T-cell (primary cell): Measurements from ENCODE around the gene PLCG2. TPM values are rescaled to one million over a fixed set of nuclear protein-coding genes. Genes with fewer than 3 reads are reported as not detected.
"Not testable (repeated sequence)": the region's sequence is repeated elsewhere in the genome, so short reads cannot be mapped to it uniquely, and the experiment has no call there.

Experiments
- ATAC-seq, 4 experiments: fragments of 200-7000 bp in 3 of 4; fragments of 150-1000 bp in 1 of 4; cut with Tn5 transposase; replicated peaks in 1 of 4; 1 replicate in 3 of 4; 2 replicates in 1 of 4; pipeline ENCODE4 v1.10.0; 2021; ENCODE audit warnings: moderate library complexity in 3 of 4, mild to moderate bottlenecking in 2 of 4, moderate number of reproducible peaks in 1 of 4
- CTCF ChIA-PET, 2 donors: fragments of 300-600 bp; sonication (Branson Sonifier 250); formaldehyde crosslinking; loops; one replicate each; lab custom pipeline; 2022; ENCODE audit warnings: antibody characterized with exemption in 2 of 2; lab: Charles Lee
- POLR2A ChIA-PET, 2 donors: fragments of 300-600 bp; sonication (Branson Sonifier 250); formaldehyde crosslinking; loops; one replicate each; lab custom pipeline; 2022; ENCODE audit warnings: antibody characterized with exemption in 2 of 2; lab: Charles Lee
- DNase-seq, 35 experiments: peaks; one replicate each; pipeline versions ENCODE4 v3.0.0 to v3.0.0-alpha.2; 2013 to 2023
- H3K27ac ChIP-seq: one replicate; pipeline ENCODE4 v1.5.1; 2013; ENCODE audit warnings: low read length
- H3K27me3 ChIP-seq, 2 experiments: replicated peaks in 1 of 2; 1 replicate in 1 of 2; 2 replicates in 1 of 2; pipeline versions ENCODE4 v1.6.1 to v1.7.0; 2013; ENCODE audit warnings: low read length in 1 of 2, mixed read lengths in 1 of 2; ENCODE audit not compliant: control insufficient read depth in 2 of 2, insufficient read depth in 2 of 2; ENCODE audit errors: extremely low read depth in 1 of 2
- H3K36me3 ChIP-seq, 2 donors: 1 replicate in 1 of 2; 2 replicates in 1 of 2; pipeline versions ENCODE4 v1.6.1 to v1.7.0; 2013; ENCODE audit warnings: low read length in 1 of 2; ENCODE audit not compliant: control insufficient read depth in 2 of 2, insufficient read depth in 1 of 2; ENCODE audit errors: extremely low read depth in 1 of 2
- H3K4me1 ChIP-seq, 2 experiments: 1 replicate in 1 of 2; 2 replicates in 1 of 2; pipeline versions ENCODE4 v1.6.1 to v1.7.0; 2013; ENCODE audit warnings: low read length in 2 of 2, mixed read lengths in 1 of 2; ENCODE audit not compliant: insufficient read depth in 2 of 2, control insufficient read depth in 1 of 2; ENCODE audit errors: extremely low read depth in 1 of 2
- H3K4me3 ChIP-seq, 2 donors: 1 replicate in 1 of 2; 2 replicates in 1 of 2; pipeline versions ENCODE4 v1.5.1 to v1.7.0; 2013; ENCODE audit warnings: mild to moderate bottlenecking in 2 of 2, low read length in 1 of 2, moderate library complexity in 1 of 2; ENCODE audit not compliant: control insufficient read depth in 1 of 2; ENCODE audit errors: extremely low read depth in 1 of 2
- H3K9me3 ChIP-seq: 2 replicates; pipeline ENCODE4 v1.7.0; 2013
- H3K27ac Mint-ChIP-seq, 2 donors: one replicate each; pipeline ENCODE4 v1.8.0; 2020 to 2021; ENCODE audit warnings: mild to moderate bottlenecking in 2 of 2, mixed read lengths in 2 of 2
- H3K27me3 Mint-ChIP-seq, 2 donors: one replicate each; pipeline ENCODE4 v1.8.0; 2021 to 2022; ENCODE audit warnings: mixed read lengths in 2 of 2
- H3K36me3 Mint-ChIP-seq: one replicate; pipeline ENCODE4 v1.8.0; 2021; ENCODE audit warnings: mixed read lengths
- H3K4me1 Mint-ChIP-seq, 3 donors: one replicate each; pipeline ENCODE4 v1.8.0; 2020 to 2022; ENCODE audit warnings: mixed read lengths in 3 of 3, mild to moderate bottlenecking in 1 of 3
- H3K4me3 Mint-ChIP-seq, 3 donors: one replicate each; pipeline ENCODE4 v1.8.0; 2020 to 2022; ENCODE audit warnings: mild to moderate bottlenecking in 3 of 3, mixed read lengths in 3 of 3, moderate library complexity in 3 of 3
- H3K9me3 Mint-ChIP-seq, 3 donors: one replicate each; pipeline ENCODE4 v1.8.0; 2020 to 2022; ENCODE audit warnings: mixed read lengths in 3 of 3
- WGBS: methylation state at CpG from one replicate; pipeline ENCODE4 v1.1.5; 2013; ENCODE audit warnings: missing lambda C conversion rate; ENCODE audit not compliant: insufficient coverage; 5-methylcytosine and 5-hydroxymethylcytosine counted together
- total RNA-seq, 35 experiments: library from RNA in 6 of 35; stranded (reverse) in 6 of 35; fragments of 120-200 nt in 1 of 35; gene quantifications; one replicate each; pipeline versions ENCODE4 v1.2.1 to v1.2.4 and lab custom pipeline; 2013 to 2026

The PLCG2 gene
- total RNA-seq, 5 donors from 2014 or later (not counting 1 experiment from before 2014, with no cell fraction given): 7.5 to 27.1 (median 12.1) TPM

GRCh38 chr16:81929841-81930240 lies 150.8 kb downstream of the PLCG2 start:
- no peak overlapping the region for H3K27ac Mint-ChIP-seq
- POLR2A ChIA-PET: no interaction called here
- Histone ChIP-seq H3K4me3 (no peak overlapping the region), H3K4me1 (peaks cover 0 to 3% of the 10 kb centered on the region in 2 experiments), H3K27ac (no peak overlapping the region), H3K9me3 (no peaks in the 10 kb centered on the region), H3K27me3 (no peaks in the 10 kb centered on the region), H3K36me3 (no peaks in the 10 kb centered on the region)
- no peaks in the 10 kb centered on the region for H3K9me3 Mint-ChIP-seq
- no peaks in the 10 kb centered on the region for H3K36me3 Mint-ChIP-seq
- CTCF ChIA-PET: no interaction called here
- H3K27me3 Mint-ChIP-seq: no peaks in the 10 kb centered on the region
- H3K4me3 Mint-ChIP-seq: no peak overlapping the region
- ATAC-seq: no peak
- H3K4me1 Mint-ChIP-seq: peaks cover 0 to 6% (median 0%) of the 10 kb centered on the region in 3 donors
- DNase-seq: no peak

- no peaks in the 10 kb centered on the region for H3K27me3 Mint-ChIP-seq
- no peak overlapping the region for H3K4me3 ChIP-seq
- H3K9me3 Mint-ChIP-seq: no peaks in the 10 kb centered on the region
- ATAC-seq: no peak
- 85% methylated on average over 4 of the region's 5 CpGs for WGBS
- CTCF ChIA-PET: no interaction called here
- POLR2A ChIA-PET: no interaction called here
- no peak overlapping the region for H3K27ac ChIP-seq
- no peaks in the 10 kb centered on the region for H3K9me3 ChIP-seq
- H3K27me3 ChIP-seq: no peaks in the 10 kb centered on the region
- H3K4me1 Mint-ChIP-seq: peaks cover 0 to 6% (median 0%) of the 10 kb centered on the region in 3 donors
- peaks cover 0 to 3% of the 10 kb centered on the region in 2 experiments for H3K4me1 ChIP-seq
- H3K4me3 Mint-ChIP-seq: no peak overlapping the region
- H3K36me3 ChIP-seq: no peaks in the 10 kb centered on the region
- no peak overlapping the region for H3K27ac Mint-ChIP-seq
- no peaks in the 10 kb centered on the region for H3K36me3 Mint-ChIP-seq
- no peak for DNase-seq
These were observed 152.8 kb downstream of the PLCG2 start for GRCh38 chr16:81931927-81932326.

DNA sequence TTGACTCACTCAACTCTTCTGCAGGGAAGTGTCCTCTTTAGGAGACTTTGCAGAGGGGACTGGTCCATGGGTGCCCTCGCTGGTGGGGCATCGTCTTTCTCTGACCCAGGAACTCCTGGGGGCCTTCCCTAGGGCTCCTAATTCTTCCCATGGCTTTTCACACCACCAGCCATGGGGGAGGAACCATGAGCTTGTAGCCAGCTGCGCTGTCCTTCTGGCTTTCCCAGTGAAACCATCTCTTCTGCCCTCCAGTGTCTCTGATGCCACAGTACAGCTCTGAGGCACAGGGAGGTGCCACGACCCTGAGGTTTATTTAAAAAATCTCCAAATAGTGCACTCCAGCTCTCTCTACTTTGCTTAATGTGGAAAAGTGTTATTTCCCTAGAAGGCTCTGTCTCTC lies 153.6 kb downstream of the PLCG2 start:
- CTCF ChIA-PET: no interaction called here
- H3K4me1 Mint-ChIP-seq: peaks cover 0 to 6% (median 0%) of the 10 kb centered on the region in 3 donors
- H3K27me3 Mint-ChIP-seq: peaks cover 0 to 2% of the 10 kb centered on the region in 2 donors
- Histone ChIP-seq H3K9me3 (no peaks in the 10 kb centered on the region), H3K4me1 (peaks cover 0 to 3% of the 10 kb centered on the region in 2 experiments), H3K4me3 (no peak overlapping the region), H3K27me3 (no peaks in the 10 kb centered on the region), H3K27ac (no peak overlapping the region), H3K36me3 (no peaks in the 10 kb centered on the region)
- H3K27ac Mint-ChIP-seq: no peak overlapping the region
- no peaks in the 10 kb centered on the region for H3K36me3 Mint-ChIP-seq
- POLR2A ChIA-PET: no interaction called here
- ATAC-seq: no peak
- H3K9me3 Mint-ChIP-seq: no peaks in the 10 kb centered on the region
- WGBS: 76% methylated on average over 2 of the region's 4 CpGs
- H3K4me3 Mint-ChIP-seq: no peak overlapping the region
- no peak for DNase-seq

GRCh38 chr16:81933361-81933760 lies 154.3 kb downstream of the PLCG2 start:
- no peaks in the 10 kb centered on the region for H3K27me3 ChIP-seq
- H3K27me3 Mint-ChIP-seq: peaks cover 0 to 2% of the 10 kb centered on the region in 2 donors
- 92% methylated on average over 2 of the region's 3 CpGs for WGBS
- peaks cover 0 to 3% of the 10 kb centered on the region in 2 experiments for H3K4me1 ChIP-seq
- H3K36me3 Mint-ChIP-seq: no peaks in the 10 kb centered on the region
- no peaks in the 10 kb centered on the region for H3K9me3 ChIP-seq
- ChIA-PET POLR2A (no interaction called here), CTCF (no interaction called here)
- ATAC-seq: no peak
- no peaks in the 10 kb centered on the region for H3K36me3 ChIP-seq
- H3K27ac ChIP-seq: no peak overlapping the region
- DNase-seq: no peak
- no peak overlapping the region for H3K27ac Mint-ChIP-seq
- no peaks in the 10 kb centered on the region for H3K9me3 Mint-ChIP-seq
- no peak overlapping the region for H3K4me3 ChIP-seq
- H3K4me3 Mint-ChIP-seq: no peak overlapping the region
- peaks cover 0 to 6% (median 0%) of the 10 kb centered on the region in 3 donors for H3K4me1 Mint-ChIP-seq

DNA sequence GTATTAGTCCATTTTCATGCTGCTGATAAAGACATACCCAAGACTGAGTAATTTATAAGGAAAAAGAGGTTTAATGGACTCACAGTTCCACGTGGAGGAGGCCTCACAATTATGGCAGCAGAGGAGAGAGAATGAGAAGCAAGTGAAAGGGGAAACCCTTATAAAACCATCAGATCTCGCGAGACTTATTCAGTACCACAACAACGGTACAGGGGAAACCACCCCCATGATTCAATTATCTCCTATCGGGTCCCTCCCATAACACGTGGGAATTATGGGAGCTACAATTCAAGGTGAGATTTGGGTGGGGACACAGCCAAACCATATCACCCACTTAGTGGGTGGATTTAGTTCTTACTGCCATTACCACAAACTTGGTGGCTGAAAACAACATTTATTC lies 155.6 kb downstream of the PLCG2 start:
- DNase-seq, H3K27me3 Mint-ChIP-seq, H3K4me1 ChIP-seq, CTCF ChIA-PET, H3K27ac ChIP-seq, H3K4me3 Mint-ChIP-seq, H3K27me3 ChIP-seq, H3K4me1 Mint-ChIP-seq, H3K36me3 ChIP-seq, H3K36me3 Mint-ChIP-seq, H3K4me3 ChIP-seq, H3K9me3 Mint-ChIP-seq, H3K27ac Mint-ChIP-seq, H3K9me3 ChIP-seq, ATAC-seq, POLR2A ChIA-PET: not testable (repeated sequence)
- WGBS: no CpG with 5 or more reads among the region's 6 CpGs

DNA sequence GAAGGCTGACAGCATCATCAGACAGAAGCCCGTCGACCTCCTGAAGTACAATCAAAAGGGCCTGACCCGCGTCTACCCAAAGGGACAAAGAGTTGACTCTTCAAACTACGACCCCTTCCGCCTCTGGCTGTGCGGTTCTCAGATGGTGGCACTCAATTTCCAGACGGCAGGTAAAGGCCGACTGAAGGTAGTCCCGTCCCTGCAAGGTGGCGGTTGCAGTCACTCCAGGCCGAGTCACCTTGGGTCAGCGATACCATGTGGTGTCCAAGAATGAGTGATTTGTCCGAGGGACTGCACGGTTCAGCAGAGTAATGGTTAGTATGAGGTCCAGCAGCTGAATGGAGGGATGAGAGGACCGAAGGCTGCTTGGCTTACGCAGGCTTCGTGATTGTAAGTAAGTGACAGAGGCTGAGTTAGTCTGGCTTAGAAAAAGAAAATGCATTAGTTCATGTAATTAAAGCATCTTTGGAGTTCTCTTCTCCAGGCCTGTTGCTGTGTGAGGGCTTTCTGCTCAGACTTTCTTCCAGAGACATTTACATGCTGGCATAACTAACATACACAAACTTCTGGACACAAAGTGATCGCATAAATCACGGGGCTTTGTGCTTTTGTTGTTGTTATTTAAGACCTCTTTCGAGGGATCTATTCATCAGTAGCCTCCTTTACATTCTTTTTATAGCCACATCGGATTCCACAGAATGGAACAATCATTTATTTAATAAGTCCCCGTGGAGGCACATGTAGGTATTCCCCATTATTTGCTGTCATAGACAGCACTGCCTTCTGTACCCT lies 157.3 kb downstream of the PLCG2 start:
- Histone ChIP-seq H3K9me3 (no peaks in the 10 kb centered on the region), H3K27me3 (no peaks in the 10 kb centered on the region), H3K4me1 (no peaks in the 10 kb centered on the region), H3K27ac (no peak overlapping the region), H3K36me3 (no peaks in the 10 kb centered on the region), H3K4me3 (no peak overlapping the region)
- WGBS: 93% methylated on average over 17 of the region's 23 CpGs
- Mint-ChIP-seq H3K36me3 (no peaks in the 10 kb centered on the region), H3K27me3 (peaks cover 0 to 2% of the 10 kb centered on the region in 2 donors), H3K4me1 (no peaks in the 10 kb centered on the region), H3K9me3 (no peaks in the 10 kb centered on the region), H3K27ac (no peak overlapping the region), H3K4me3 (no peak overlapping the region)
- DNase-seq (no peak), ATAC-seq (no peak)
- CTCF ChIA-PET: no interaction called here
- POLR2A ChIA-PET: no interaction called here
